Loucy (cell line): ENCODE results near the gene UGT3A1.

ENCODE experiments used
- H2AFZ ChIP-seq: fragments of 200-600 bp; sonication (generic); 2 replicates; pipeline ENCODE4 v1.6.0; 2016; ENCODE audit warnings: antibody characterized with exemption, mild to moderate bottlenecking, low read length, moderate library complexity
- H3F3A ChIP-seq: fragments of 200-600 bp; 2 replicates; pipeline ENCODE4 v1.6.0; 2016; ENCODE audit warnings: antibody characterized with exemption, low read depth, mild to moderate bottlenecking
- H3K27me3 ChIP-seq: fragments of 200-600 bp; sonication (generic); 2 replicates; pipeline ENCODE4 v1.6.1; 2014; ENCODE audit warnings: low read length, mild to moderate bottlenecking; ENCODE audit not compliant: insufficient read depth, poor library complexity, severe bottlenecking
- H3K36me3 ChIP-seq: fragments of 200-600 bp; sonication (generic); 2 replicates; pipeline ENCODE4 v1.6.1; 2016; ENCODE audit warnings: low read length; ENCODE audit not compliant: insufficient read depth
- H3K4me1 ChIP-seq: fragments of 200-600 bp; sonication (generic); 2 replicates; pipeline ENCODE4 v1.5.1; 2014; ENCODE audit warnings: low read length, mild to moderate bottlenecking; ENCODE audit not compliant: insufficient read depth, poor library complexity, severe bottlenecking
- H3K4me2 ChIP-seq: fragments of 200-600 bp; sonication (generic); 2 replicates; pipeline ENCODE4 v1.6.0; 2014; ENCODE audit warnings: antibody characterized with exemption, low read length, low read depth, mild to moderate bottlenecking; ENCODE audit not compliant: poor library complexity, severe bottlenecking
- H3K4me3 ChIP-seq: fragments of 200-600 bp; sonication (generic); 2 replicates; pipeline ENCODE4 v1.5.1; 2014; ENCODE audit warnings: low read length, mild to moderate bottlenecking, mixed read lengths; ENCODE audit not compliant: poor library complexity, severe bottlenecking
- H3K79me2 ChIP-seq: fragments of 200-600 bp; sonication (generic); 2 replicates; pipeline ENCODE4 v1.6.1; 2014; ENCODE audit warnings: low read length; ENCODE audit not compliant: insufficient read depth
- H3K9ac ChIP-seq: fragments of 200-600 bp; sonication (generic); 2 replicates; pipeline ENCODE4 v1.6.0; 2014; ENCODE audit warnings: mild to moderate bottlenecking, low read depth, low read length, moderate library complexity; ENCODE audit not compliant: poor library complexity, severe bottlenecking
- H3K9me2 ChIP-seq: fragments of 200-600 bp; sonication (generic); replicated peaks from 2 replicates; pipeline ENCODE4 v1.6.1; 2016; ENCODE audit warnings: low read depth, low read length, mixed read lengths
- H3K9me3 ChIP-seq: fragments of 200-600 bp; sonication (generic); 2 replicates; pipeline ENCODE4 v1.6.1; 2014; ENCODE audit warnings: mild to moderate bottlenecking, antibody characterized with exemption, low read length, low read depth; ENCODE audit not compliant: insufficient read depth
- H4K20me1 ChIP-seq: fragments of 200-600 bp; sonication (generic); 2 replicates; pipeline ENCODE4 v1.6.0; 2014; ENCODE audit warnings: antibody characterized with exemption, low read length, mild to moderate bottlenecking; ENCODE audit not compliant: insufficient read depth, poor library complexity, severe bottlenecking
- CTCF ChIP-seq: fragments of 200-600 bp; sonication (generic); conservative IDR thresholded peaks from 2 replicates; pipeline ENCODE4 v1.5.1; 2014; ENCODE audit warnings: mild to moderate bottlenecking, antibody characterized with exemption, low read length
- EZH2phosphoT487 ChIP-seq: fragments of 200-600 bp; IDR thresholded peaks from 2 replicates; pipeline ENCODE4 v1.6.1; 2018; ENCODE audit warnings: antibody characterized with exemption, mild to moderate bottlenecking, moderate library complexity, borderline replicate concordance

UGT3A1 gene

DNA sequence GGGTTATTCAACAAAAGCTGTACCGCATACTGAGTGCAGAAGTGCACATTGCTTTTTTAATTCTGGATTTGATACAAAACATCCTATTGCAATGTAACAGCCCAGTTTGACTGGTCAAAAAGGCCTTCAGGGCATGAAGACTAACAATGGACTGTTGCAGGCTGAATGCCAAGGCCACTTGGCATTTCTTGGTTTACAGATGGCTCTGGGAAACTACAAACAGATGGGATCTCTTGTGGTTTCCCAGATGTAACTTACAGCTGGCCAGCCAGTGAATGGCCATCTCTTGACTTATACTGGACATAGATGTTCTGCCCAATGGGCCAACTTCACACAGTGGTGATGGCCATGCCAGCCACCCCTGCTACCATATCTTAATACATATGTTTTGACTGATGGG lies 38.7 kb upstream of the UGT3A1 start:
- no peak overlapping the region for H3K4me3 ChIP-seq
- no peaks in the 10 kb centered on the region for H3K9me2 ChIP-seq
- no peaks in the 10 kb centered on the region for H3F3A ChIP-seq
- no peaks in the 10 kb centered on the region for H3K4me1 ChIP-seq
- H3K36me3 ChIP-seq, result no peaks in the 10 kb centered on the region
- no peak for TF ChIP-seq CTCF
- TF ChIP-seq EZH2phosphoT487, result no peak
- no peak overlapping the region for H2AFZ ChIP-seq
- H3K9me3 ChIP-seq, result no peaks in the 10 kb centered on the region; the same call in 1 of the 2 replicates
- no peak overlapping the region for H3K9ac ChIP-seq
- no peak overlapping the region for H3K4me2 ChIP-seq
- H3K79me2 ChIP-seq, result no peaks in the 10 kb centered on the region
- H3K27me3 ChIP-seq, result no peaks in the 10 kb centered on the region
- H4K20me1 ChIP-seq, result no peaks in the 10 kb centered on the region

- Histone ChIP-seq H3K9me2 (no peaks in the 10 kb centered on the region), H3K4me1 (no peaks in the 10 kb centered on the region), H3F3A (no peaks in the 10 kb centered on the region), H3K27me3 (no peaks in the 10 kb centered on the region), H3K79me2 (no peaks in the 10 kb centered on the region), H3K4me2 (no peak overlapping the region), H3K9me3 (no peaks in the 10 kb centered on the region; the same call in 1 of the 2 replicates), H3K36me3 (no peaks in the 10 kb centered on the region), H3K9ac (no peak overlapping the region), H2AFZ (no peak overlapping the region), H4K20me1 (no peaks in the 10 kb centered on the region), H3K4me3 (no peak overlapping the region)
- TF ChIP-seq EZH2phosphoT487, result no peak
- TF ChIP-seq CTCF, result no peak
Measured at GRCh38 chr5:36028816-36029465, 37.8 kb upstream of the UGT3A1 start.

- H3K9me3 ChIP-seq, result no peaks in the 10 kb centered on the region; the same call in 1 of the 2 replicates
- no peaks in the 10 kb centered on the region for H3K79me2 ChIP-seq
- no peaks in the 10 kb centered on the region for H3K9me2 ChIP-seq
- H4K20me1 ChIP-seq, result no peaks in the 10 kb centered on the region
- H3K4me1 ChIP-seq, result no peaks in the 10 kb centered on the region
- H3K9ac ChIP-seq, result no peak overlapping the region
- no peak overlapping the region for H3K4me3 ChIP-seq
- H3K36me3 ChIP-seq, result no peaks in the 10 kb centered on the region
- H3K27me3 ChIP-seq, result no peaks in the 10 kb centered on the region
- no peak overlapping the region for H3K4me2 ChIP-seq
- no peak overlapping the region for H2AFZ ChIP-seq
- no peaks in the 10 kb centered on the region for H3F3A ChIP-seq
- TF ChIP-seq EZH2phosphoT487 (no peak), CTCF (no peak)
Measured at GRCh38 chr5:36027711-36028110, 36.5 kb upstream of the UGT3A1 start.
